ENCODE measurements around the gene TLNRD1. TPM values are rescaled to one million over a fixed set of nuclear protein-coding genes. Genes with fewer than 3 reads are reported as not detected.
A peak's percentile ranks its signal among the peaks of the same experiment; 100 is the strongest.

Gene TLNRD1
- total RNA-seq, 1 donor from 2014 or later, result 20.8 TPM

DNA sequence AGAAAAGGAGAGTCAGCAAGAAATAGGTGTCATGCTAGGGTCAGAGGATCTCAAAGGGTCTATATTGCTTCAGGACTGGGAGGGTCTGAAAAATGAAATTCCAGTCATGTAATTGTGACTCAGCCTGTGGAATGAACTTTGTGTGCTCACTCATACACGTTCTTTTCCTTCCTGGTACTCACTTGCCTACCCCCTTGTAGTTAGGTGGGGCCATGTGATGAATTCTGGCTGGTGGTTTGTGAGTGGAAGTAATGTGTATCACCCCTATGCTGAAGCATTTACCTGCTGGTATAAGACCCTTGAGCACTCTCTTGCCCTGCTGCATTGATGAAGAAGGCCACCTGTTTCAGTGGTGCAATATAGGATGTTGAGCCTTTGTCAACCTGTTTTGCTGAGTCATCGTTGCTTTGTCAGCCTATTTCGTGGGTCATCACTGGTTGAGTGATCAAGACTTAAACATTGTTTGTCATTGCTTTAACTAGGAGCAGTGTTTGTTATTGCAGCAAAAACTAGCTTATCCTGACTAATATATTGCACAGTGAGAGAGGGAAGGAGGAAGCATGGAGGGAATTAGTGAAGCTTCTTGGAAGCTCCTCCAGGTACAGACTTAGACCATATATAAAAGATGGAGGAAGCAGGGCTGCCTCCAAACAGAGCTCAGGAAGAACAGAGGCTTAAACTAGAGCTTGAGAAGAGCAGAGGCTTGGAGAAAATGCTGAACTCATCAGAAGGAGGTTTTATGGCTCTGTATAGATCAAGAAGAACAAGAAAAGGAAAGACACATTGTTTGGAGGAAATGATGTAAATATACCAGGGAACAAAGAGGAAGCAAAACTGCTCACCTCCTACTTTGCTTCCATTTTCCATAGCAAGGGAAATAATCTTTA, 28.9 kb downstream of the TLNRD1 start:
- DNase-seq, result peak; percentile 57

DNA sequence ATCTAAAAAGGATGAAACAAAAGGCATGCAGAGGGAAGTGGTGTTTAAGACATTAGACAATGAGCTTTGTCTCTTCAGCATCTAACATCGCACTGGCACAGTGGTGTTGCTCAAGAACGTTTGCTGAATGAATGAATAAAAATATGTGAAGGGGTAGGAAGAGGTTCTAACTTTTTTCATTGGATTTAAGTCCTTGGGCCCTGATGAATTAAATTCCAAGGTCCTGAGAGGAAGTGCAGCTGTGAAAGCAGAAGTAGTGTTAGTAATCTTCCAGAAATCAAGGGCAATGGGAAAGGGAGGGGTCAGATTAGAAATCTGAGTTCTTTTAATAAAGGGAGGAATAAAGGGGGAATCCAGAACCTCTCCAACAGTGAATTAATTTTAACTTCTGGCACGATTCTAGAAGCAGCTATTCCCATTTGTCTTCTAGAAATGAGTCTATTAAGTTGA, 29.6 kb downstream of the TLNRD1 start:
- peak; percentile 48 for DNase-seq

DNA sequence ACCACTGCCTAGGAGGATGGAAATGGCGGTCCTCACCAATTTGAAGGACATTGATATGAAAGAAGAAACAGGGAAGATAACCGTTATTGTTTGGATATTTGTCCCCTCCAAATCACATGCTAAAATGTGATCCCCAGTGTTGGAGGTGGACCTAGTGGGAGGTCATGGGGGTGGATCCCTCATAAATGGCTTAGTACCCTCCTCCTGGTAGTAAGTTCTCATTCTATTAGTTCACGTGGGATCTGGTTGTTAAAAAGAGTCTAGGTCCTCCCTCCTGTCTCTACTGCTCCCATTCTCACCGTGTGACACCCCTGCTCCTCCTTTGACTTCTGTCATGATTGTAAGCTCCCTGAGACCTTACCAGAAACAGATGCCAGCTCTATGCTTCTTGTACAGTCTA, 30.5 kb downstream of the TLNRD1 start:
- DNase-seq, result no peak

DNA sequence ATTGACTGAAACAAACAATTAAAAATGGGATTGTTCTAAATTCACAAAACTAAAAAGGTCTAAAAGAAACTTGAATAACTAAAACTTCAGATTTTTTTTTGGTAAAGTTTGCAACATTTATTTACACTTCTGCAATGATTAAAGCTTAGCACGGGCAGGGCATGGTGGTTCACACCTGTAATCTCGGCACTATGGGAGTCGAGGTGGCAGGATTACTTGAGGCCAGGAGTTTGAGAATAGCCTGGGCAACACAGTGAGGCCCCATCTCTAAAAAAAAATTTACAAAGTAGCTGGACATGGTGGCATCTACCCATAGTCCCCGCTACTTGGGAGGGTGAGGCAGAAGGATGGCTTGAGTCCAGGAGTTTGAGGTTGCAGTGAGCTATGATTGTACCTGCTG, 31.6 kb downstream of the TLNRD1 start:
- no peak for DNase-seq

DNA sequence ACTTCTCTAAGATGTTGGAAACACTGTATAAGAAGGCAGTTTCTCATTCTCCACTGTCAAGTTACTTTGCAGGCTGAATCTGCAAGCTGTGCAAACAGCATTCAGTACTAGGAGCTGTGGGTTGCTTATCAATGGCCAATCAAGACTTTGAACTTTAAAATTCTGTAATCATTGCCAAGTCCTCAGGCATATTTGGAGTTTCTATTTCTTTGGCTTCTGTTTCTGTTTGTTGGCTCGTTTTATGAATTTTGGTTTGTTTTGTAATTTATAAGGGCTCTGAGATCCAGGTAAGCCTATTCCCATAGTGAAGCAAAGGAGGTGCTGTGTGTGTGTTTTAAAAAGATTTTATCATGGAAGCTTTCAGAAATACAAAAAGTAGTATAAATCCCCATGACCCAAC, 32.1 kb downstream of the TLNRD1 start:
- DNase-seq, result no peak

DNA sequence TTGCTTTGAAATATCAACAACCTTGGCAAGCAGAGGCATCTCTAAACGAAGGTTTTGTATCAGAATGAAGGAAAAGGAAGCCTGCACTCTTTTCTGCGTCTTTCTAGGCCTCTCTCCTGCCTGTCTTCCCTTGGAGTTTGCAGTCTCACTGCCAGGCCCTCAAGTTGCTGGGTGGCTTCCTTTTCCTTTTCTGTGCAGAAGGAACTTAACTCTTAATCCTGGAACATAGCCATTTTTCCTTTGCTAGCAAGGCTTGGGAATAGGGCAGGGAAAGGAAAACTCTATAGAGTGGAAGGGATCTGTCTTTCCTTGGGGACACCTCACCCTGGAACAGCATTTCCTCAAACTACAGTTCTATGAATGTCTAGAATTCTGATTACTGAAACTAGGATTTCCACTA, 32.8 kb downstream of the TLNRD1 start:
- peak; percentile 51 for DNase-seq

DNA sequence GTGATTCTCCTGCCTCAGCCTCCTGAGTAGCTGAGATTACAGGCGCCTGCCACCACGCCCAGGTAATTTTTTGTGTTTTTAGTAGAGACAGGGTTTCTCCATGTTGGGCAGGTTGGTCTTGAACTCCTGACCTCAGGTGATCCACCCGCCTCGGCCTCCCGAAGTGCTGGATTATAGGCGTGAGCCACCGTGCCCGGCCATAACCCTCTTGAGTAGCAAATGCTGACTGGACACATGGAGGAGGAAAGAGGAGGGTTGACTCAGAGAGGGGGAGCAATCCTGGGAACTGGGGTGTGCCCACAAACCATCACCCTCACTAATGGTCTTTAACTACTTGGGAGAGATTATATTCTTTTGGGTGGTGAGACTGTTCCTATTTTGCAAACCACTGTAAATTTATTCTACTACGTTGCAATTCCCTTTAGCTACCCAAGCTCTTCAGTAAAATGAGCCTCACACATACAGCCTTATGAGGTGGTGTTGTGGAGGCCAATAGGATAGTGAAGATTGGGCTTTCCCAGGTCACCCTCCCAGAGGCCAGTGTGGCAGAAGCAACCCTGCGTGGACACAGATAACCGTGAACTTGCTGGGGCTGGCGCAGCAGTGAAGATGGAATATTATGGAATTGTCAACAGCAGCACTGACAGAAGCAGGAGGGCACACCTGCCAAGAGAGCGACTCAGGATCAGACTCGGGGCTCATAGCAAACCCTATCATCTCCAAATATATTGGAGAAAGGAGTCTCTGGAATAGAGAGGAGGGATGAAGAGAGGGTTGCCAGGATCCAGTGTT, 37.4 kb downstream of the TLNRD1 start:
- no peak for DNase-seq

DNA sequence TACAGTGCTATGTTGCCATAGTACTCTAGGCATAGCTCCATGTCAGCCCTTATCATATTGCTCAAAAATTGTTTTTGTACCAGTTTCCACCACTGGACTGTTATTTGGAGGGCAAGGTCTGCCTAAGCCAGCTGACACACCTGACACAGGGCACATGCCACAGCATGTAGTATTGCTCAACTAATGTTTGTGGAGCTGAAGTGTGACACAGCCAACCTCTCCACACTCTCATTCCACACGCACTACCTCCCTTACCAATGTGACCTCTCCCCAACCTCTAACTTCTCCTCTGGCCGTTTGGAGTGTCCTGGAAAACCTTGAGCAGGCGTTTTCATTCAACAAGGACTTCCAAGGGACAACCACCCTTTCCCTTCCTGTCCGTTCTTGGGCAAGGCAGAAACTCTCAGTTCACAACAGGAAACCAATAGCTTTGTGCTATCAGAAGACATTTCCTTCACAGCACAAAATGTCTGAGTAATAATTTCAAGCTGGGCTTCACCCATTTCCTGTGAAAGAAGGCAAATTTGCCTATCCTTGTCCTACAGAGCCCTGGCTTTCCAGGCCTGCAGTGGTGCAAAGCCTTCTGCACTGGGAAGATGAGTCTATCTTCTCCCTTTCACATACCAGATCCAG, 38.4 kb downstream of the TLNRD1 start:
- DNase-seq, result peak; percentile 79

DNA sequence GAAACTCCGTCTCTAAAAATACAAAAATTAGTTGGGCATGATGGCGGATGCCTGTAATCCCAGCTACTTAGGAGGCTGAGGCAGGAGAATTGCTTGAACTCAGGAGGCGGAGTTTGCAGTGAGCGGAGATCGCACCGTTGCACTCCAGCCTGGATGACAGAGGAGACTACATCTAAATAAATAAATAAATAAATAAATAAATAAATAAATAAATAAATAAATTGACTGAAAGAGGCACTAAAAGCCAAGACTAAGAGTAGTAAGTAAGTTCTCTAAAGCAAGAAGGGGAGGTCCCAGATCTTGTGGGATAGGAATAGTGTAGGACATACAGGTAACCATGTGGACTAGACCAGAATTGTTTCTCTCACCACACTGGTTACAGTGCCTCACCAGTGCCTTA, 40.0 kb downstream of the TLNRD1 start:
- no peak for DNase-seq

DNA sequence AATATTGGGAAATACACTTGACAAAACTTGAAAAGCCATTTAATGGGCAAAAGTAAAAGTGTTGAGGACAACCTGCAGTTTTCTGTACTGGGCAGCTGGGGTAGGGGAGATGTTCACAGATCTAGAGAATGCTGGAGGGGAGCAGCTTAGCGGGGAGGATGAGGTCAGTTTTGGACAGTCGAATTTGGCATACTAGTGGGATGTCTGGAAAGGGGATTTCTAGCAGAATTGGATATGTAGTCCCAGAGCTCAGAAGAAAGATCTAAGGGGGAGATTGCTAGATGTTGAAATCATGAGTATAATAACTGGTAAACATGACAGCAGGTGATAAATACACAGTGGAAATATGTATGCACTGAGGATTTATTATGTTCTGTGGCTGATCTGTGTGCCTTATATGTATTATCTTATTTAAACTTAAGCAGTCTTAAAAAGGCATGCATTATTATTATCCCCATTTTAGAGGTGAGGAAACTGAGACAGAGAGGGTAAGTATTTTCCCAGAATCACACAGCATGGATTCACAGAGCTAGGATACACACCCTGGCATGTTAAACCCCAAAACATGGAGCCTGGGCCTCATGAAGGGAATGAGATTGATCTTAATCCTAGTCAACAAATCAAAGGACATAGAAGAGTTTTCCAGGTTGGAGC, 42.7 kb downstream of the TLNRD1 start:
- no peak for DNase-seq

DNA sequence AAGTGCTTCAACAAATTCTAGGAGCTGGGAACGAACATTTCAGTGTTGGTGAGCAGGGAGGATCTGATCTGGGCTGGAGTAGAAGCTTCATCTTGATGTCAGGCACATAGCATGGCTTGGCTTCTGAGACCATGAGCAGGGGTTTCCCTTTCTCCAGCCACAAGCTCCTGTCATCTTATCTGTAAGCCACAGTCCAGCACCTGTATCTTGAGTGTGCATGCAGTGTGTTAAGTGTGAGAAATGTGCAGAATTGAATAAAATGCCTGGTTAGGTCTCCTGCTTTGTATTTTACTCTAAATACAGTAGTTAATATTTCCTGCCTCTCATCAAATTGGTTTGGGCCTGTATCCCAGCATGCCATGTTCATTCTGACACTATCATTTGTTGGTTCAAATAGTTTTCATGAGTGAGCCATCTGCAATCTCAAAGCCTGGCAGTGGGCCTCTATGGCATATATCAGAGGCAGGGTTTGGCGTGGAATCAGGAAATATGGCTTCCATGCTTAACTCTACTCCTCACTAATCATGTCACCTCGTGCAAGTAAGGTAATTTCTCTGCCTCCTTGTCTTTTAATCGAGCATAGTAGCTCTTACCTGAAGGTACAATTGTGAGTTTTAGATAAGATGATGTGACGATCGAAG, 43.3 kb downstream of the TLNRD1 start:
- no peak for DNase-seq

DNA sequence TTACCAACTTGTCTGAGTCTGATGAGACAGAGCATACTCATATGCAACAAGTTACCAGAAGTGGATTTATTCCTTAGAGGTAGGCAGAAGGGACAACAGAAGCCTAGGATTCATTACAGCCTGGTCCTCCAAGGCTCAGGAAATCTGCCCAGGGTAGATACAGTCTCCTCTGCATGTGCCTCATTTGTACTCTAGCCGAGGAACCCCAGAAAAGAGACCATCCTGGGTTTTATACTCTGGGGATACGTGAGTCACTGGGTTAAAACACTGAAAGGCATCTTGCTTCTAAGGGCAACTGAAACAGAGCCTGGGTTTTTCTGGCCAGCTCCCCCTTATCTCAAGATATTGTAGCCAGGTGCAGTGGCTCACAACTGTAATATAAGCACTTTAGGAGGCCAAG, 45.6 kb downstream of the TLNRD1 start:
- DNase-seq, result no peak

DNA sequence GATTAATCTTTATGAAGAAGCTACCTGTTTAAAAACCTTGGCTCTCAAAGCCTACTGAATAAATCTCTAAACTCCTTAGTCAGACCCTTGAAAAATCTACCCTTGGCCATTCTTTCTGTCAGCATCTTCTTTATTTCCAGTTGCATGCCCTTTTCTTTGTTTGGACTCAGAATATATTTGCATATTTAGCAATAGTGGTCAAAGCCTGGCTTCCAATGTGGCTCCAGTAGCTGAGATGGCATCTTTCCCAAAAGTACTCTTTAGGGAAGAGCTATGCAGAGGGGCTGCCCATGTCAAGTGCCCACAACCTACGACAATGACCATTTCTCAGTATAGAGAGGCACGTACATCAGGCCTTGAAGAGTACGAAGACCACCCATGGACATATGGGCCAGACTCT, 47.2 kb downstream of the TLNRD1 start:
- no peak for DNase-seq

DNA sequence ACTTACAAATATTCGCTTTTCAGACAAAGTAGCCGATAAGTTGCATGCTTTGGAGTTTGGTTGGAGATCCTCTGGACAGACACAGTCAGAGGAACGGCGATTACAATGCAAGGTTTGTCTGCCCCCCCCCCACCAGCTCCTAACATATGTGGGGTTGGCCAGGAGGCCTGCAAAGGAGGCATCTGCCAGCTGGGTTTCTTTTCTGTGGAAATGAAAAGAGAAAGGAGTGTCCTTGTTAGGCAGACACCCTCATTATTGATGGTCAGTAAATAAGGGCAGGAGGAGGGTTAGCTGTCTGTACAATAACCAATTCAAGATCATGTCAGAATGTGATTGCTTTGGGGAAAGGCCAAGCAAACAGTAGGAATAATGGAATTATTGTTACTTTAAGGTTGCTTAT, 49.1 kb downstream of the TLNRD1 start:
- no peak for DNase-seq

DNA sequence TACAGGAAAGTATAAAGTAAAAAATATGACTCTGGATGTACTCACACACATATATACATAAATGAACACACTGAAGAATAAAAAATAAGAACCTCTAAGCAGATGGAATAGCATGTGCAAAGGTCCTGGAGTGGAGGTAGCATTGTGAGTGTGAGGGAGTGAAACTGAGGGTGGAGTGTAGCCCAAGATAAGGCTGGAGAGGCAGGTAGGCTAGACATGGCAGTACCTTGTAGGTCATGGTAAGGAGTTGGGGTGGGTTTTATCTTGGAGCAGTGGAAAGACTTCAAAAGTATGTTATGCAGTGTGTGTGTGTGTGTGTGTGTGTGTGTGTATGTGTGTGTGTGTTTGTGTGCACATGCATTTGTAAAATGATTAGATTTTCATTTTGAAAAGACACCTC, 49.5 kb downstream of the TLNRD1 start:
- DNase-seq, result no peak

DNA sequence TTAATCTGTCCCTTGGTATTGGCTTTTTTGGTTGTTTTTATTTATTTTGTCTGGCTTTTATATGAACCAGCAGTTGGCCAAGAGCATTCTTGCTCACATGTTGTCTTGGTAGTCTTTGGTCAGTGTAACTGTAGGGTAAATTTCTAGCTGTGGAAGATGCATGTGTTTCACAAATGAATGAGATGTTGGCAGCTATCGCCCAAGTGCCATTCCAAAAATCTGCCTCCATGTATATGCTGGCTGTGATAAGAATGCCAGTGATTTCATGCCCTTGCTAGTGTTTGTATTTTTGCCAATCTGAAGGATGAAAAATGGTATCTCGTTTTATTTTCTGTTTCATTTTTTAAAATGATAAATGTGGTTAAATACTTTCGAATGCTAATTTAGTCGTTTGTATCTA, 50.1 kb downstream of the TLNRD1 start:
- no peak for DNase-seq

DNA sequence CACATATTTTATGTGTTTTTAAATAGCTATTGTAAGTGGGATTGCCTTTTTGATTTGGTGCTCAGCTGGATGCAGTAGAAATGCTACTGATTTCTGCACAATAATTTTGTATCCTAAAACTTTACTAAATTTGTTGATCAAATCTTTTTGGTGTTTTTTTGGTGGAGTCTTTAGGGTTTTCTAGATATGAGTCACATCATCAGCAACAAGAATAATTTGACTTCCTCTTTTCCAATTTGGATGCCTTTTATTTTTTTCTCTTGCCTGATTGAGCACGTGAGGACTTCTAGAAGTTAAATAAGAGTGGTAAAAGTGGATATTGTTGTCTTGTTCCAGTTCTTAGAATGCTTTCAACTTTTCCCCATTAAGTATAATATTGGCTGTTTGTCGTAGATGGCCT, 51.3 kb downstream of the TLNRD1 start:
- DNase-seq, result no peak

DNA sequence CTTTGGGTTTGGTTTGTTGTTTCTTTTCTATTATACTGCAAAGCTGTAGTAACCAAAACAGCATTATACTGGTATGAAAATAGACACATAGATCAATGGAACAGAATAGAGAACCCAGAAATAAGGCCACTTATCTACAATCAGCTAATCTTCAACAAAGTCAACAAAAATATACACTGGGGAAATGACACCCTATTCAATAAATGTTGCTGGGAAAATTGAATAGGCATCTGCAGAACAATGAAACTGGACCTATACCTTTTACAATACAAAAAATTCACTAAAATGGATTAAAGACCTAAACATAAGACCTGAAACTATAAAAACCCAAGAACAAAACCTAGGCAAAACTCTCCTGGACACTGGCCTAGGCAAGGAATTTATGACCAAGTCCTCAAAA, 52.9 kb downstream of the TLNRD1 start:
- no peak for DNase-seq

DNA sequence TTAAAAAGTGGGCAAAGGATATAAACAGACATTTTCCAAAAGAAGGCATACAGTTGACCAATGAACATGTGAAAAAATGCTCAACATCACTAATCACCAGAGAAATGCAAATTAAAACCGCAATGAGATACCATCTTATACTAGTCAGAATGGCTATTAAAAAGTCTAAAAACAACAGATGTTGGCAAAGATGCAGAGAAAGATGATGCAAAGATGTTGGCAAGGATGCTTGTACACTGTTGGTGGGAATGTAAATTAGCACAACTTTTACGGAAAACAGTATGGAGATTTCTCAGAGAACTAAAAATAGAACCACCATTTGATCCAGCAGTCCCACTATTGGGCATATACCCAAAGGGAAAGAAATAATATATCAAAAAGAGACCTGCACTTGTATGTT, 53.5 kb downstream of the TLNRD1 start:
- DNase-seq, result no peak
